Measurements from ENCODE around the gene GHRH.

DNA sequence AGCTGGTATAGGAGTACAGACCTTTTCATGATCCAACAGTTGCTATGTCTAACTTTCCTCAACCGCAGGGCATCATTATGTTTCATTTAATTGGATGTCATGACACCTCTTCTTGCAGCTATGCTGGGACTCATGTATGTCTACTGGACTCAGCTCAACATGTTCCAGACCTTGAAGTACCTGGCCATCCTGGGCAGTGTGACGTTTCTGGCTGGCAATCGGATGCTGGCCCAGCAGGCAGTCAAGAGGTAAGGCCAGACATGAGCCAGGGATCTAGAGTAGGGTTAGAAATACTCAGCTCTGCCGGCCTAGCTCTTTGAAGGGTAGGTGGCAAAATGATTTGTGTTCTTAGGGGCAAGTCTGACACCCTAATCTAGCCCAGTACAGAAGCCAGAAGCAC is 25.2 kb downstream of the GHRH start:
- TF ChIP-seq, protein P1, sequence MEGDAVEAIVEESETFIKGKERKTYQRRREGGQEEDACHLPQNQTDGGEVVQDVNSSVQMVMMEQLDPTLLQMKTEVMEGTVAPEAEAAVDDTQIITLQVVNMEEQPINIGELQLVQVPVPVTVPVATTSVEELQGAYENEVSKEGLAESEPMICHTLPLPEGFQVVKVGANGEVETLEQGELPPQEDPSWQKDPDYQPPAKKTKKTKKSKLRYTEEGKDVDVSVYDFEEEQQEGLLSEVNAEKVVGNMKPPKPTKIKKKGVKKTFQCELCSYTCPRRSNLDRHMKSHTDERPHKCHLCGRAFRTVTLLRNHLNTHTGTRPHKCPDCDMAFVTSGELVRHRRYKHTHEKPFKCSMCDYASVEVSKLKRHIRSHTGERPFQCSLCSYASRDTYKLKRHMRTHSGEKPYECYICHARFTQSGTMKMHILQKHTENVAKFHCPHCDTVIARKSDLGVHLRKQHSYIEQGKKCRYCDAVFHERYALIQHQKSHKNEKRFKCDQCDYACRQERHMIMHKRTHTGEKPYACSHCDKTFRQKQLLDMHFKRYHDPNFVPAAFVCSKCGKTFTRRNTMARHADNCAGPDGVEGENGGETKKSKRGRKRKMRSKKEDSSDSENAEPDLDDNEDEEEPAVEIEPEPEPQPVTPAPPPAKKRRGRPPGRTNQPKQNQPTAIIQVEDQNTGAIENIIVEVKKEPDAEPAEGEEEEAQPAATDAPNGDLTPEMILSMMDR (IDR thresholded peaks at IDR 0.05) = no peak
- TF ChIP-seq POLR2A (IDR thresholded peaks at IDR 0.05) = no peak
- TF ChIP-seq EP300 (IDR thresholded peaks at IDR 0.05) = no peak
- TF ChIP-seq POLR2AphosphoS5 (IDR thresholded peaks at IDR 0.05) = no peak

All from stomach (tissue), 4 donors.